Measurements from ENCODE around the gene NCAM1.

NCAM1 gene

GRCh38 chr11:112968941-112969713 is 7.9 kb downstream of the NCAM1 start:
- no peak for DNase-seq (ENCODE audit: low spot score)

- no peak for DNase-seq (ENCODE audit: low spot score)
These were observed 10.0 kb downstream of the NCAM1 start for GRCh38 chr11:112971195-112971594.

GRCh38 chr11:112971827-112972226 is 10.6 kb downstream of the NCAM1 start:
- DNase-seq (ENCODE audit: low spot score): no peak

GRCh38 chr11:112972399-112973145 is 11.4 kb downstream of the NCAM1 start:
- DNase-seq (ENCODE audit: low spot score): no peak

GRCh38 chr11:112975051-112975450 is 13.8 kb downstream of the NCAM1 start:
- DNase-seq (ENCODE audit: low spot score): no peak

GRCh38 chr11:112975493-112975892 is 14.3 kb downstream of the NCAM1 start:
- DNase-seq (ENCODE audit: low spot score): no peak

GRCh38 chr11:112977755-112978154 is 16.5 kb downstream of the NCAM1 start:
- DNase-seq (ENCODE audit: low spot score): no peak

GRCh38 chr11:112983887-112984286 is 22.7 kb downstream of the NCAM1 start:
- no peak for DNase-seq (ENCODE audit: low spot score)

GRCh38 chr11:112989198-112989597 is 28.0 kb downstream of the NCAM1 start:
- no peak for DNase-seq (ENCODE audit: low spot score)

- DNase-seq (ENCODE audit: low spot score): no peak
These were observed 32.6 kb downstream of the NCAM1 start for GRCh38 chr11:112993808-112994207.

GRCh38 chr11:112995423-112996090 is 34.3 kb downstream of the NCAM1 start:
- no peak for DNase-seq (ENCODE audit: low spot score)

GRCh38 chr11:112996994-112997393 is 35.8 kb downstream of the NCAM1 start:
- DNase-seq (ENCODE audit: low spot score): no peak

GRCh38 chr11:112997857-112998466 is 36.7 kb downstream of the NCAM1 start:
- no peak for DNase-seq (ENCODE audit: low spot score)

- DNase-seq (ENCODE audit: low spot score): no peak
These were observed 38.3 kb downstream of the NCAM1 start for GRCh38 chr11:112999520-112999919.

- DNase-seq (ENCODE audit: low spot score): no peak
These were observed 40.5 kb downstream of the NCAM1 start for GRCh38 chr11:113001709-113002108.

- DNase-seq (ENCODE audit: low spot score): no peak
These were observed 45.8 kb downstream of the NCAM1 start for GRCh38 chr11:113006896-113007445.

GRCh38 chr11:113014262-113015097 is 53.3 kb downstream of the NCAM1 start:
- no peak for DNase-seq (ENCODE audit: low spot score)

GRCh38 chr11:113015098-113015455 is 53.9 kb downstream of the NCAM1 start:
- no peak for DNase-seq (ENCODE audit: low spot score)

- no peak for DNase-seq (ENCODE audit: low spot score)
These were observed 55.7 kb downstream of the NCAM1 start for GRCh38 chr11:113016905-113017304.

- DNase-seq (ENCODE audit: low spot score): no peak
These were observed 57.7 kb downstream of the NCAM1 start for GRCh38 chr11:113018913-113019312.

- no peak for DNase-seq (ENCODE audit: low spot score)
These were observed 58.5 kb downstream of the NCAM1 start for GRCh38 chr11:113019711-113020110.
